GM19328 (cell line): ENCODE data around the gene CPSF3.
"Not testable (repeated sequence)": the region's sequence is repeated elsewhere in the genome, so short reads cannot be mapped to it uniquely, and the experiment has no call there.

Source experiments
- ATAC-seq: cut with Tn5 transposase; IDR thresholded peaks from one replicate; pipeline ENCODE4 v1.9.1; 2021; ENCODE audit warnings: mild to moderate bottlenecking, moderate library complexity; ENCODE audit not compliant: unreplicated experiment

CPSF3 gene

GRCh38 chr2:9497017-9497416 lies 73.6 kb downstream of the CPSF3 start:
- no peak for ATAC-seq

GRCh38 chr2:9498210-9498609 lies 74.8 kb downstream of the CPSF3 start:
- no peak for ATAC-seq

- no peak for ATAC-seq
These were observed 85.5 kb downstream of the CPSF3 start for GRCh38 chr2:9508931-9509330.

GRCh38 chr2:9513946-9514345 lies 90.5 kb downstream of the CPSF3 start:
- not testable (repeated sequence) for ATAC-seq

GRCh38 chr2:9517118-9517782 lies 93.8 kb downstream of the CPSF3 start:
- no peak for ATAC-seq

GRCh38 chr2:9518163-9518562 lies 94.7 kb downstream of the CPSF3 start:
- ATAC-seq: no peak

- no peak for ATAC-seq
These were observed 95.3 kb downstream of the CPSF3 start for GRCh38 chr2:9518780-9519179.

GRCh38 chr2:9519250-9519649 lies 95.8 kb downstream of the CPSF3 start:
- ATAC-seq: no peak
